NCI-H128 (cell line): ENCODE data around the gene RABGAP1L.
"Not testable (repeated sequence)": the region's sequence is repeated elsewhere in the genome, so short reads cannot be mapped to it uniquely, and the experiment has no call there.

ENCODE experiments used
- DNase-seq: peaks from one replicate; lab custom pipeline; 2025; ENCODE audit not compliant: unreplicated experiment; lab: John Stamatoyannopoulos, UW

RABGAP1L gene

GRCh38 chr1:175005085-175005783 lies 845.9 kb downstream of the RABGAP1L start:
- no peak for DNase-seq

DNA sequence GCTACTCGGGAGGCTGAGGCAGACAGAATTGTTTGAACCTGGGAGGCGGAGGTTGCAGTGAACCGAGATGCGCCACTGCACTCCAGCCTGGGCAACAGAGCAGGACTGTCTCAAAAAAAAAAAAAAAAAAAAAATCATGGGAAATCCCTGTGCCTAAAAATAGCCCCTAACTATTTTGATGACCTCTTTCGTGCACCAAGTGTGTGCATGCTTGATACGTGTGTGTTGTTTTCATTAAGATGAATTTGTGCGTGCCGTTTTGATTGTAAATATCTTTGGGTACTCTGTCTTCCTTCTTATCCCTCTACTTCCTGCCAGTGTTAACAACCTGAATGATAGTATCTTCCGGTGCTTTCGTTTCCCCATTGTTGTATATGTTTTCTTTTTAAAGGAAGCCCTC lies 850.2 kb downstream of the RABGAP1L start:
- no peak for DNase-seq

DNA sequence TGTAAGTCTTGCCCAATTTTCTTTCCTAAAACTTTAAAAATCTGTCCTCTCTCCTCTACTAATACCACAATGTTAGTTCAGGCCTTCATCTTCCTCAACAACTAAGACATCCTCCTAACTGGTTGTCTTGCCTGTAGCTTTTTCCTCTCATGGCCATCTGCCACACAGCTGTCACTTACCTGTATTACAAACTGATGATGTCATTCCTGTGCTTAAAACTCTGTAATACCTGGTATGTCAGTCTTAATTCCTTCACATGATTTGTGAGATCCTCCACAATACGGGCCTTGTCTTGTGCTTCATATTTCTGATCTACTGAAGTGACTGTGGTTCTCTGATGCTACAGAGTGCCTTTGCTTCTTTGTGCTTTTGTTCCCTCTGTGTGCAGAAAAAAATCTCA lies 854.1 kb downstream of the RABGAP1L start:
- no peak for DNase-seq

DNA sequence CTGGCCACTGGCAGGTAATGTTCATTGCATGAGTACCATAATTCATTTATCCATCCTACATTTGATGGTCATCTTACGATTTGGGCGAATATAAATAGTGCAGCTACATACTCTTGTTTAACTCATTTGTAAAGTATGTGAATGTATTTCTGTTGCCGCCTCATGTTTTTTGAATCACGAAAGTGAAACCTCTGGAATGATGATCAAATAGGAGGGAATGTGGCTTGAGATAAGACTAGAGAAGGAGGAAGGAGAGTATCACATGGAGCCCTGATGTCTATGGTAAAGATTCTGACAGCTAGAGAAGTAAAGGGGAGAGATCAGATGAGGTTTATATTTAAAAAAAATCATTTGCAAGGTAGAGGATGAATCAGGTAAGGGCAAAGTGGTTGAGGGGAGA lies 855.9 kb downstream of the RABGAP1L start:
- no peak for DNase-seq

- no peak for DNase-seq
Measured at GRCh38 chr1:175019524-175019923, 860.2 kb downstream of the RABGAP1L start.

DNA sequence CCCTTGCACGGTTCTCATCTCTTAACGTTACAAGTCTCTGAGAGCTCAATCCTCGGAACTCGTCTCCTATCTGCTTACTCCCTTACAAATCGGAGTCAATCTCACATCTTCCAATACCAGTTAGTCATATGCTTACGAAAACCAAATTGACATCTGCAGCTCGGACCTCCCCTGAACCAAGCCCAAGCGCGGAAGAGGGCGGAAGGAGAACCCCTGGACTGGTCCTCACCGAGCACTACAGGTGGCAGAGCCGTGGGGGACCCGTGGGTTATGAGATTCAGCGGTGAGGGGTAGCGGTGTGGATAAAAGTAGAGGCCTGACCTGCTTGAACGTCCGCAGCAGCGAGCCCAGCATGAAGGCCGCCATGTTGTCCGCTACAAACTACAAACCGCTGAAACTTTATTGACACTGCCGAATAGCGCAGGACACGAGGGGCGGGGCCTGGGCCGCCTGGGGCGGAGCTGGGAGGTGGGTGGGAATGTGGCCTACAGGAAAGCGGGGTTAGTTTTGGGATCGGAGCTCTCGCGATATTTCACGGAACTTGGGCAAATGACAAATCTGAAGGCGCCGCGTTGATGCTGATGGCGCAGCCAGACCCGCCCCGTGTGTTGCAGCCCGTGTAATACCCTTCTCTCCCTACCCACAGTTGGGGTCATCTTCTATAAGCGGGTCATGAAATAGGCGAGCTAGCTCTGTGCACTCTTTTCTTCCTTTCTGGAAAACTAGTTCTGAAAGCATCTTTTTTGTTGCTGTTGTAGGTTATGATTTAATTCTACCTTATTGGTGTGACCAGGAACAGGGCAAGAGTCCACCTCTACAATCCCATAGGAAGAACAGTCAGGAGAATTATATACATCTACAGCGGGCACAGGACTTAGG lies 864.0 kb downstream of the RABGAP1L start, which contains the start of gene MRPS14:
MRPS14 (minus strand) TSS at position 383 of the 879 bp plus-strand sequence; CDS start at position 366, 17 bp downstream.
- DNase-seq, result peak; percentile 94

- not testable (repeated sequence) for DNase-seq
Measured at GRCh38 chr1:175023922-175024242, 864.6 kb downstream of the RABGAP1L start.

- no peak for DNase-seq
Measured at GRCh38 chr1:175024773-175025172, 865.5 kb downstream of the RABGAP1L start.

DNA sequence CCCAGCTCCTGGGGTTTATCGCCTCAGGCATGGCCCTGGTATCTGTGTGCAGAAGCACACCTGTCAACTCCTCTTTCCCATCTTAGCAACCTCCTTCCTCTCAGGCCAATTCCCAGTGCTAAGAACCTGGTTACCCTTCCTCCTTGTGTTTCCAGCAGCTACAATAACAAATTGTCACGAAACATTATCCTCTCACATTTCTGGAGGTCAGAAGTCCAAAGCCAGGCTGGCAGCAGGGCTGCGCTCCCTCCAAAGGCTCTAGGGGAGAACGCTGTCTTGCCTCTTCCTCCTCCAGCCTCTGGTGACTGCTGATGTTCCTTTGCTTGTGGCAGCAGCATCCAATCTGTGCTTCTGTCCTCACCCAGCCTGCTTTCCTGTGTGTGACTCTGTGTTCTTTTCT lies 874.6 kb downstream of the RABGAP1L start:
- DNase-seq, result no peak

GRCh38 chr1:175034775-175035174 lies 875.5 kb downstream of the RABGAP1L start:
- DNase-seq, result no peak

DNA sequence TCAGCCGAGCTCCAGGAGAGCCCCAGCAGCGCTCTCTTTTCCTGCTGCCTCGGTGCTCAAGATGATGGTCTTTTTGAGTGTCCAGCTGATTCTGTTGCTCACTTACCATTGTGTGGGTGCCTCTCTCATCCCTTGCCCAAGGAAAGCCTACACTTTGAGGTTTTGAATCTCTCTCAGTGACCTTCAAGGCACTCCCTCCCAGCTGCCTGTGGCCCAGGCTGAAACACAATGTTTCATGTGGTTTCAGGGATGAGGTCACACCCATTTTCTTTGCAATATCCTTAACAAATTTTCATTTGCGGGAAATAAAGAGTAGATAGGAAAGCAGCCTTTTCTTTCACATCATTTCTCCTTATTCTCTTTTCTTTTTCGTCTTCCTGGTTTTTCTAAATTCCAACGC lies 876.5 kb downstream of the RABGAP1L start:
- no peak for DNase-seq

DNA sequence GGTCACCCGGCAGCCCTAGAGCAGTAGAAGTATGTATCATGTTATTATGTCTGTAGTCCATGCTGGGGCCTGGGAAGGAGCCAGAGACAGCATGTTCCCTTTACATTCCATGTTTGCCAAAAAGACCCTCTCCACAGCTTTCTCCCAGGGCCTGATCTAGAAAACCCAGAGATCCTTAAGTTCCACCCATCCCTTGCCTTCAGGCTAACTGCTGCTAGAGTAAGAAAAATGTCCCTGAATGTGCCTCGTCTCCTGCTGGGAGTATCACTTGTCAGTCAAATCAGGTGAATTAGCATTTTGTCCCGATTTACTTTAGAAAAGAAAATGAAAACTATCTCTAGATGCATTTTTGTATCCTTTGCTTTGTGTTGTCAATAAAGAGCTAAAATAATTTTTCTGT lies 877.2 kb downstream of the RABGAP1L start:
- no peak for DNase-seq

DNA sequence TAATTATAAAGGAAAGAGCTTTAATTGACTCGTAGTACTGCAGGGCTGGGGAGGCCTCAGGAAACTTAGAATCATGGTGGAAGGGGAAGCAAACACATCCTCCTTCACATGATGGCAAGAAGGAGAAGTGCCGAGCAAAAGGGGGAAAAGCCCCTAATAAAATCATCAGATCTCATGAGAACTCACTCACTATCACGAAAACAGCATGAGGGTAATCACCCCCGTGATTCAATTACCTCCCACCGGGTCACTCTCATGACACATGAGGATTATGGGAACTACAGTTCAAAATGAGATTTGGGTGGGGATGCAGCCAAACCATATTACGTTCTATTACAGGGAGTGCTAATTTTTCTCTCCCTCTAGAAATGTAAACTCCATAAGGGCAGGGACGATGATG lies 878.1 kb downstream of the RABGAP1L start:
- no peak for DNase-seq

GRCh38 chr1:175040324-175040879 lies 881.1 kb downstream of the RABGAP1L start:
- no peak for DNase-seq

GRCh38 chr1:175042650-175043049 lies 883.3 kb downstream of the RABGAP1L start:
- DNase-seq, result no peak

- DNase-seq, result no peak
Measured at GRCh38 chr1:175043824-175044223, 884.5 kb downstream of the RABGAP1L start.

DNA sequence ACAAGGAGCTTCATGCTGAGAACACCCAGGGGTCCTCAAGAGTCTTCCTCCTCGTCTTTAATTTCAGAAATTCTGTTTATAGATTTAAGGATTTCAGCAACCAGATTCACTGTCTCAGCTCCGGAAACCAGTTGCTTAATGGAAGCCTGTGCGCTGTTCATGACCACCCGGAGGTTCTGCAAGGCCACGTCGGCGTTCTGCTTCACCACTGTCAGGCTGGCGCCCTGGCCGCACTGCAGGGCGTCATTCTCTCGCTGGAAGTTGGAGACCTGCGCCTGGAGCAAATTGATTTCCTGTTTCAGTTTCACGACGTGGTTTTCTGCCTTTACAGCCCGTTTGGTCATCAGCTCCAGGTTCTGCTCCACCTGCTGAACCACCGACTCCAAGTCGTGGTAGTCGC lies 885.3 kb downstream of the RABGAP1L start:
- not testable (repeated sequence) for DNase-seq
